PC-3 (cell line): ENCODE data around the gene DMAC2L. TPM values are rescaled to one million over a fixed set of nuclear protein-coding genes. Genes with fewer than 3 reads are reported as not detected.

Experiments used
- ATAC-seq: fragments of 200-7000 bp; cut with Tn5 transposase; 2 replicates; pipeline ENCODE4 v1.9.1; 2020; ENCODE audit warnings: mild to moderate bottlenecking, moderate library complexity
- BruUV-seq: library from RNA; stranded (reverse); fragments of 400-500 nt; replicated peaks from 2 replicates; lab custom pipeline; 2021; lab: Mats Ljungman, UMichigan
- CTCF ChIA-PET: fragments of 300-600 bp; sonication (Branson Sonifier 250); formaldehyde crosslinking; loops from one replicate; lab custom pipeline; 2022; ENCODE audit warnings: antibody characterized with exemption; lab: Charles Lee
- POLR2A ChIA-PET: fragments of 300-600 bp; sonication (Branson Sonifier 250); formaldehyde crosslinking; loops from one replicate; lab custom pipeline; 2022; ENCODE audit warnings: antibody characterized with exemption; ENCODE audit not compliant: unreplicated experiment; lab: Charles Lee
- DNase-seq: peaks from one replicate; pipeline ENCODE4 v3.0.0-alpha.2; 2015
- H2AFZ ChIP-seq: fragments of 300-600 bp; sonication (generic); 2 replicates; pipeline ENCODE4 v1.6.0; 2016; ENCODE audit warnings: antibody characterized with exemption, low read length
- H3F3A ChIP-seq: fragments of 300-600 bp; sonication (generic); one replicate; pipeline ENCODE4 v1.6.0; 2017; ENCODE audit warnings: antibody characterized with exemption, low read length, control low read depth, mild to moderate bottlenecking; ENCODE audit not compliant: unreplicated experiment
- H3K27ac ChIP-seq: fragments of 300-600 bp; sonication (generic); 2 replicates; pipeline ENCODE4 v1.5.1; 2016; ENCODE audit warnings: mild to moderate bottlenecking, low read length
- H3K27me3 ChIP-seq: fragments of 300-600 bp; sonication (generic); 2 replicates; pipeline ENCODE4 v1.6.1; 2016; ENCODE audit warnings: low read length, mixed read lengths
- H3K36me3 ChIP-seq: fragments of 300-600 bp; sonication (generic); 2 replicates; pipeline ENCODE4 v1.6.1; 2016; ENCODE audit warnings: low read depth, mixed run types, low read length, mixed read lengths
- H3K4me1 ChIP-seq: fragments of 300-600 bp; sonication (generic); 2 replicates; pipeline ENCODE4 v1.5.1; 2016; ENCODE audit warnings: low read length; ENCODE audit not compliant: insufficient read depth
- H3K4me2 ChIP-seq: fragments of 300-600 bp; sonication (generic); 2 replicates; pipeline ENCODE4 v1.6.0; 2016; ENCODE audit warnings: low read length
- H3K4me3 ChIP-seq: fragments of 300-600 bp; sonication (generic); 2 replicates; pipeline ENCODE4 v1.5.1; 2016; ENCODE audit warnings: mild to moderate bottlenecking, low read length, mixed read lengths
- H3K79me2 ChIP-seq: fragments of 300-600 bp; sonication (generic); 2 replicates; pipeline ENCODE4 v1.6.1; 2017; ENCODE audit warnings: low read length, mixed read lengths
- H3K9ac ChIP-seq: fragments of 300-600 bp; sonication (generic); 2 replicates; pipeline ENCODE4 v1.6.0; 2016; ENCODE audit warnings: mild to moderate bottlenecking, low read length
- H3K9me2 ChIP-seq: fragments of 300-600 bp; sonication (generic); replicated peaks from 2 replicates; pipeline ENCODE4 v1.6.1; 2016; ENCODE audit warnings: mixed run types, low read length, mixed read lengths
- H3K9me3 ChIP-seq: fragments of 300-600 bp; sonication (generic); 2 replicates; pipeline ENCODE4 v1.6.1; 2016; ENCODE audit warnings: low read length, mixed read lengths
- H4K20me1 ChIP-seq: fragments of 300-600 bp; sonication (generic); 2 replicates; pipeline ENCODE4 v1.6.1; 2016; ENCODE audit warnings: low read length, mixed read lengths
- CTCF ChIP-seq: fragments of 300-600 bp; sonication (generic); conservative IDR thresholded peaks from 2 replicates; pipeline ENCODE4 v1.5.1; 2017; ENCODE audit warnings: antibody characterized with exemption, low read depth, mild to moderate bottlenecking, low read length
- EZH2 ChIP-seq: fragments of 300-600 bp; sonication (generic); IDR thresholded peaks from one replicate; pipeline ENCODE4 v1.6.1; 2017; ENCODE audit warnings: antibody characterized with exemption, mild to moderate bottlenecking, low read length; ENCODE audit not compliant: unreplicated experiment
- EZH2phosphoT487 ChIP-seq: fragments of 300-600 bp; sonication (generic); IDR thresholded peaks from 2 replicates; pipeline ENCODE4 v1.6.1; 2018; ENCODE audit warnings: mild to moderate bottlenecking, antibody characterized with exemption, low read length, borderline replicate concordance
- intact Hi-C: fragments of 100-400 bp; cut with micrococcal nuclease; formaldehyde crosslinking; loops from 2 replicates; pipeline ENCODE4 v1.9.0; 2023
- total RNA-seq: library from RNA; depleted of rRNA; stranded (reverse); fragments of >200 nt; gene quantifications from 2 replicates; pipeline ENCODE4 v1.2.3, GENCODE V29; 2014

Gene DMAC2L
- total RNA-seq, 1 experiment from 2014 or later, result 18.1 TPM

DNA sequence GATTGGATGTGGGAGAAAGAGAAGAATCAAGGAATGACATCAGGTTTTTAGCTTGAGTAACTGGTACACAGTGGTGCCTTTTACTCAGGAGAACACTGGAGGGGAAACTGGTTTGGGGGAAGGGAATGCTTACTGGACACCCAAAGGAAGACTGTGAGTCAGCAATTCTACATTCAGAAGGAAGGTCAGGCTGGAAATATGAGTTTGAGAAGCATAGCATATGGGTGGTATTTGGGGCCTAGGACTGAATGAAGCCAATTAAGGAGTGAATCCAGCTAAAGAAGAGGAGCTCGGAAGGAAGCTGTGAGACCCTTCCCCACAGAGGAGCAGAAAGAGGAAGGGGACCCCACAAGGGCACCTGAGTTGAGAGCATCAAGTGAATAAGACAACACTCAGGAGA is 35.4 kb downstream of the DMAC2L start:
- TF ChIP-seq CTCF, result no peak
- TF ChIP-seq EZH2phosphoT487, result no peak
- TF ChIP-seq EZH2, result no peak
- Histone ChIP-seq H3K27ac (peak overlapping the region; percentile 56), H3K79me2 (no peaks in the 10 kb centered on the region), H2AFZ (peak overlapping the region; percentile 73), H3K27me3 (no peaks in the 10 kb centered on the region), H3K9ac (peak overlapping the region; percentile 7; the same call in 1 of the 2 replicates), H3K9me3 (no peaks in the 10 kb centered on the region), H3K36me3 (no peaks in the 10 kb centered on the region), H3K4me2 (peak overlapping the region; percentile 11), H3F3A (no peaks in the 10 kb centered on the region), H3K4me1 (peaks cover 21% of the 10 kb centered on the region), H3K9me2 (no peaks in the 10 kb centered on the region), H4K20me1 (no peaks in the 10 kb centered on the region), H3K4me3 (no peak overlapping the region)
- ChIA-PET POLR2A (no interaction called here), CTCF (no interaction called here)
- ATAC-seq (peak; percentile 36), DNase-seq (peak; percentile 86)
- no TSS peak for BruUV-seq
- intact Hi-C loops, result no loop called here

- H3K9ac ChIP-seq, result no peak overlapping the region
- ATAC-seq (no peak), DNase-seq (no peak)
- H3K4me3 ChIP-seq, result no peak overlapping the region
- H3F3A ChIP-seq, result no peaks in the 10 kb centered on the region
- H3K36me3 ChIP-seq, result no peaks in the 10 kb centered on the region
- no peak for TF ChIP-seq EZH2
- TF ChIP-seq CTCF, result no peak
- TF ChIP-seq EZH2phosphoT487, result no peak
- no peak overlapping the region for H3K4me2 ChIP-seq
- H3K27ac ChIP-seq, result no peak overlapping the region
- H3K9me2 ChIP-seq, result no peaks in the 10 kb centered on the region
- CTCF ChIA-PET, result no interaction called here
- H3K9me3 ChIP-seq, result no peaks in the 10 kb centered on the region
- H3K79me2 ChIP-seq, result no peaks in the 10 kb centered on the region
- no peaks in the 10 kb centered on the region for H3K27me3 ChIP-seq
- no TSS peak for BruUV-seq
- H4K20me1 ChIP-seq, result no peaks in the 10 kb centered on the region
- intact Hi-C loops, result no loop called here
- POLR2A ChIA-PET, result no interaction called here
- peaks cover 13% of the 10 kb centered on the region for H3K4me1 ChIP-seq
- no peak overlapping the region for H2AFZ ChIP-seq
These were observed 36.8 kb downstream of the DMAC2L start for GRCh38 chr14:50348933-50349332.

DNA sequence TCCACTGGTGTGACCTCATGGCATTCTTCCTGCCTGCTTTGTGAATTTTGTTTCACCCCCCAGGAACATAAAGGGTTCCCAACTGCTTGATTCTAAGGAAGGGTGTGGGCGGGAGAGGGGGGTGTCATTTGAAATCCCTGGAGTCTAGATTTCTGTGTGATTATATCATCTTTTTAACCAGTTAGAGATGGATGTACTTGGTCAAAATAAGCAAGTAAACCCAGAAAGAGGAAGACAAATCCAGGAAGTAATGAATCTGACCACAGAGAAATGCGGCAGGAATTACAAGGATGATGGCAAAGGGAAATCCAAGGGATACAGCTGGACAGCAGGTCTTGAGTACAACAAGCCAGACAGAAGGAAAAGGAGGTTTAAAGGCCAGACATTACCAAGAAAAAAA is 38.9 kb downstream of the DMAC2L start:
- Histone ChIP-seq H3K4me1 (peaks cover 13% of the 10 kb centered on the region), H3K9me3 (no peaks in the 10 kb centered on the region), H3K9ac (no peak overlapping the region), H3K27me3 (no peaks in the 10 kb centered on the region), H3K27ac (no peak overlapping the region), H2AFZ (no peak overlapping the region), H3F3A (no peaks in the 10 kb centered on the region), H3K36me3 (no peaks in the 10 kb centered on the region), H3K9me2 (no peaks in the 10 kb centered on the region), H3K79me2 (no peaks in the 10 kb centered on the region), H4K20me1 (no peaks in the 10 kb centered on the region), H3K4me3 (no peak overlapping the region), H3K4me2 (no peak overlapping the region)
- DNase-seq, result no peak
- intact Hi-C loops, result no loop called here
- no peak for ATAC-seq
- CTCF ChIA-PET, result interaction anchor here (1.0 kb wide), 1 partner anchor 33 kb away, joined by 3 read pairs; no protein-coding TSS in a partner anchor
- BruUV-seq, result no TSS peak
- TF ChIP-seq EZH2phosphoT487, result no peak
- TF ChIP-seq CTCF, result no peak
- TF ChIP-seq EZH2, result no peak
- POLR2A ChIA-PET, result no interaction called here
